Neutrophil (primary cell): Measurements from ENCODE around the gene GSTK1.
"Not testable (repeated sequence)": the region's sequence is repeated elsewhere in the genome, so short reads cannot be mapped to it uniquely, and the experiment has no call there.

Experiments
- H3K27ac ChIP-seq: fragments of 200-600 bp; sonication (generic); 2 replicates; pipeline ENCODE4 v1.5.1; 2016; ENCODE audit warnings: mild to moderate bottlenecking, moderate library complexity
- H3K27me3 ChIP-seq: fragments of 200-600 bp; sonication (generic); 2 replicates; pipeline ENCODE4 v1.6.0; 2016; ENCODE audit warnings: mild to moderate bottlenecking
- H3K36me3 ChIP-seq: fragments of 200-600 bp; sonication (generic); 2 replicates; pipeline ENCODE4 v1.5.1; 2017
- H3K4me1 ChIP-seq, 2 experiments: fragments of 200-600 bp in 1 of 2; sonication (generic) in 1 of 2; 1 replicate in 1 of 2; 2 replicates in 1 of 2; pipeline versions ENCODE4 v1.5.1 to v1.6.1; 2013 to 2016; ENCODE audit warnings: low read depth in 1 of 2, low read length in 1 of 2, mild to moderate bottlenecking in 1 of 2, moderate library complexity in 1 of 2; ENCODE audit not compliant: control insufficient read depth in 1 of 2, insufficient read depth in 1 of 2
- H3K4me3 ChIP-seq, 2 experiments: fragments of 200-600 bp in 1 of 2; sonication (generic) in 1 of 2; 1 replicate in 1 of 2; 2 replicates in 1 of 2; pipeline ENCODE4 v1.5.1; 2013 to 2016; ENCODE audit warnings: low read depth in 1 of 2, low read length in 1 of 2, mild to moderate bottlenecking in 1 of 2, moderate library complexity in 1 of 2
- H3K9me3 ChIP-seq: fragments of 200-600 bp; sonication (generic); 2 replicates; pipeline ENCODE4 v1.5.1; 2016
- TF ChIP-seq, protein P1 (sequence below): fragments of 200-600 bp; sonication (generic); IDR thresholded peaks from 2 replicates; pipeline ENCODE4 v1.5.1; 2016; ENCODE audit warnings: antibody characterized with exemption

The GSTK1 gene

DNA sequence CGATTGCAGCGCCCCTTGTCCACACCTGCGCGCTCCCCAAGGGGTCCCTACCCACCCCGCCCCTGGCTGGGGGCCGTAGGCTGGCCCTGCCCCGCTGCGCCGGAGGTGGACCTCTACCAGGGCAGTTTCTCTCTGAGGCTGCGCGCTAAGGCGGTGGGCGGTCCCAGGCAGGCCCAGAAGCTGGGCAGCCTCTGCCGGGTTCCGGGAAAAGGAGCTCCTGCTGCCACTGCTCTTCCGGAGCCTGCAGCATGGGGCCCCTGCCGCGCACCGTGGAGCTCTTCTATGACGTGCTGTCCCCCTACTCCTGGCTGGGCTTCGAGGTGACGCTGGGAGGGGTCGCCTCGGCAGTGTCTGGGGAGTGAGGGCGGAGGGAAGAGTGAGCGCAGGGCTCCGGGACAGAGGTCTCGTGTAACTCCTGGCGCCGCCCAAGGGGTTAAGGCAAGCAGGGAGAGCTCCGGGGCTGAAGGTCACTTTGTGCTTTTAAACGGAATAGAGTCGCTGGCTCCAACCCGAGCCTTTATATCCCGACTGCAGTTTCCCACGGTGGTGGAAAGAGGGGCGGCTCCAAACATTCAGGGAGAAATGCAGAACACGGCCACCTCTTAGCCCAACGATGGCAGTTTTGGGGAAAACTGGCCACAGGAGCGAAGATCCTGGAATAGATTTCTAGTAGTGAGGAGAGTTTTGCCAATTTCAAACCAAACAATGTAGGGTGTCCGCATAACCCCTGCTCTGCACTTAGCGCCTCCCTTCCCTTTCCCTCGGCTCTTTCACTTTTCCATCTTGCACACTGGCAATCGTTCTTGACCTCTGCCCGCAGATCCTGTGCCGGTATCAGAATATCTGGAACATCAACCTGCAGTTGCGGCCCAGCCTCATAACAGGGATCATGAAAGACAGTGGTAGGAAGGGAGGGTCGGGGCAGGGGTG is at the start of gene GSTK1:
Gene GSTK1, plus strand, starts transcription at position 176 of the 930 bp plus-strand sequence. Its CDS starts 73 bp downstream, at position 249.
- Histone ChIP-seq H3K27me3 (no peaks in the 10 kb centered on the region), H3K4me1 (peaks cover 20 to 22% of the 10 kb centered on the region in 2 experiments), H3K36me3 (peaks cover 15% of the 10 kb centered on the region), H3K9me3 (no peaks in the 10 kb centered on the region), H3K27ac (peak within 1 kb of the TSS; percentile 67), H3K4me3 (peak within 1 kb of the TSS; percentile 74 to 82)
- TF ChIP-seq, protein P1, sequence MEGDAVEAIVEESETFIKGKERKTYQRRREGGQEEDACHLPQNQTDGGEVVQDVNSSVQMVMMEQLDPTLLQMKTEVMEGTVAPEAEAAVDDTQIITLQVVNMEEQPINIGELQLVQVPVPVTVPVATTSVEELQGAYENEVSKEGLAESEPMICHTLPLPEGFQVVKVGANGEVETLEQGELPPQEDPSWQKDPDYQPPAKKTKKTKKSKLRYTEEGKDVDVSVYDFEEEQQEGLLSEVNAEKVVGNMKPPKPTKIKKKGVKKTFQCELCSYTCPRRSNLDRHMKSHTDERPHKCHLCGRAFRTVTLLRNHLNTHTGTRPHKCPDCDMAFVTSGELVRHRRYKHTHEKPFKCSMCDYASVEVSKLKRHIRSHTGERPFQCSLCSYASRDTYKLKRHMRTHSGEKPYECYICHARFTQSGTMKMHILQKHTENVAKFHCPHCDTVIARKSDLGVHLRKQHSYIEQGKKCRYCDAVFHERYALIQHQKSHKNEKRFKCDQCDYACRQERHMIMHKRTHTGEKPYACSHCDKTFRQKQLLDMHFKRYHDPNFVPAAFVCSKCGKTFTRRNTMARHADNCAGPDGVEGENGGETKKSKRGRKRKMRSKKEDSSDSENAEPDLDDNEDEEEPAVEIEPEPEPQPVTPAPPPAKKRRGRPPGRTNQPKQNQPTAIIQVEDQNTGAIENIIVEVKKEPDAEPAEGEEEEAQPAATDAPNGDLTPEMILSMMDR = no peak

DNA sequence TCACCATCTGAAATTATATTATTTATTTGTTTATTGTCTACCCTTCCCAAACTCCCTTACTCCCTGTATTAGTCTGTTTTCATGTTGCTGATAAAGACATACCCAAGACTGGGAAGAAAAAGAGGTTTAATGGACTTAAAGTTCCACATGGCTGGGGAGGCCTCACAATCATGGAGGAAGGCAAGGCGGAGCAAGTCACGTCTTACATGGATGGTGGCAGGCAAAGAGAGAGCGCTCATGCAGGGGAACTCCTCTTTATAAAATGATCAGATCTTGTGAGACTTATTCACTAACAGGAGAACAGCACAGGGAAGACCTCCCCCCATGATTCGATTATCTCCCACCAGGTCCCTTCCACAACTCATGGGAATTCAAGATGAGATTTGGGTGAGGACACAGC is 49.8 kb upstream of the GSTK1 start:
- H3K9me3 ChIP-seq, H3K4me1 ChIP-seq, H3K4me3 ChIP-seq, H3K27ac ChIP-seq, H3K36me3 ChIP-seq: not testable (repeated sequence)
- H3K27me3 ChIP-seq = peaks cover 11% of the 10 kb centered on the region

DNA sequence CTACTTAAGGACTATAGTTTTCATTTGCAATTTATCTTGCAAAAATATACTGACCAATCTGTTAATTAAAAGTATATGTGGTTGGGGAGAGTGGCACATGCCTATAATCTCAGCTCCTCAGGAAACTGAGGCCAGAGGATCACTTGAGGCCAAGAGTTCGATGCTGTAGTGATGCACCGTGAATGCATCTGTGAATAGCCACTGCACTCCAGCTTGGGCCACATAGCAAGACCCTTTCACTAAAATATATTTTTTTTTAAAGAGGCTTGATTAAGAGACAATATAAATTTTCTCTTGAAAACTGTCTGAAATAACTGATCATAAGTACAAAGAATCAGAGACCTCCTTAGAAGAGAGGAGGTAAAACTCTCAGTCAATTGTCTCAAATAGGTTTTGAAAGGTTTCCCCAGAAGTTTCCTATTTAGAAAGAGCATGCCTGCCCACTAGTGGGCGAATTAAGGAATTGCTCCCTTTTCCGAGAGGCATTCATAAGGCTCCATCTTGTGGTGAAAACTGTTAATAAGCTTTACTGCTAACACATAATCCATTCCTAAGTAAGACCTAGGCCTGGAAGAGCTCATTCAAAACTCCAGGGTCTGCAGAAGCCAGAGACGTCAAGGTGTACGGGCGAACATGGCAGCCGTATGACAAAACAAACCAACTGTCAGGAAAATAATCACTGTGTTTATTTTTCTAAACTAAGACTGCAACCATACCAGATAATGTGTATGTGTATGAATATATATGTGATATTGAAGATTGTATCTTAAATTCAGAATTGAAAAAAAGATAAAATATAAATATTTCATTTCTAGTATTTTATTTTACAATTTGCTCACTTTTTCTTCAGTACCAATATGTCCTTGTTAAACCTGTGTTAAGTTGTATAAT is 48.2 kb upstream of the GSTK1 start:
- Histone ChIP-seq H3K36me3 (no peaks in the 10 kb centered on the region), H3K27ac (no peak overlapping the region), H3K4me3 (no peak overlapping the region), H3K9me3 (no peaks in the 10 kb centered on the region), H3K27me3 (no peaks in the 10 kb centered on the region), H3K4me1 (peaks cover 7 to 8% of the 10 kb centered on the region in 2 experiments)
- TF ChIP-seq, protein P1 = peak; percentile 99

DNA sequence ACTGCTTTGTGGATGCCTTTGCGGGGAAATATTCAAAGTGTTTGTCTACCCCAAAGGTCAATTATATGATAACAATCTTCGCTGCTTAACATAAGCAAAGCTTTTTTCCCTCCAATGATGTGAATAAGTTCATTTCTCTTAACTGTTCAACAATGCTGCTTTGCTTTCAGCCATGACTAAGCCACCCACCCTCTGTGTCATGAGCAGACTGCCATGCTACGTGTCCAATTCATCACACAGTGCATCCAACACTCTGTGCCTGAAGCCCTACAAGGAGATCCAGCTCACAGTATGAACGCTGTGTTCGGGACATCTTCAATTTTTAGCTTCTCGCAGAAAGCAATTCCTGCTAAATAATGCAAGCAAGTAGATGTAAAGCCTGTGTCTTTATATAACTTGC is 47.1 kb upstream of the GSTK1 start:
- Histone ChIP-seq H3K36me3 (no peaks in the 10 kb centered on the region), H3K4me1 (peaks cover 16 to 19% of the 10 kb centered on the region in 2 experiments), H3K27me3 (no peaks in the 10 kb centered on the region), H3K9me3 (no peaks in the 10 kb centered on the region), H3K27ac (no peak overlapping the region), H3K4me3 (no peak overlapping the region)
- TF ChIP-seq, protein P1 = no peak

DNA sequence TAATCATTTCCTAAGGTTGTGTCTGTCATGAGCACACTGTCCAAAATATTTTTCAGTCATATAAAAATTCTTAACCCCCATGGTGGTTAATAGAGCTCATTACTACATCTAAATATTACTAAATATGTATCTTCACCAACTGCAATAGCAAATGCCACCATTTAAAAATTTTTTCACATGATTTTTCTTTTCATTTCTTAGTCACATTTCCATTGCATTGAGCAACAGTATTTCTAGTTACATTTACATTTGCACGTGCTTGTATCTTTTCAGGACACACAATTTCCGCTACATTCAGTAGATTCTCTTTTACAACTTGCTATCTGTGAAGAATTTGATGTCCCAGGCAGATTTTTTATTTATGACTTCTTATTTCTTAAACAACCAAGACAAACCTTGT is 46.6 kb upstream of the GSTK1 start:
- no peak overlapping the region for H3K4me3 ChIP-seq
- no peaks in the 10 kb centered on the region for H3K36me3 ChIP-seq
- H3K27me3 ChIP-seq = no peaks in the 10 kb centered on the region
- H3K9me3 ChIP-seq = no peaks in the 10 kb centered on the region
- H3K4me1 ChIP-seq = peaks cover 21 to 25% of the 10 kb centered on the region in 2 experiments
- TF ChIP-seq, protein P1 = no peak
- no peak overlapping the region for H3K27ac ChIP-seq
